Measurements from ENCODE around the gene HMBS. TPM values are rescaled to one million over a fixed set of nuclear protein-coding genes. Genes with fewer than 3 reads are reported as not detected.

Gene HMBS
- polyA plus RNA-seq, 1 donor, result 26.7 TPM

- DNase-seq, result no peak
Measured at GRCh38 chr11:119065369-119065768, 19.3 kb upstream of the HMBS start.

GRCh38 chr11:119067371-119068222 is 17.1 kb upstream of the HMBS start, which contains the start of gene VPS11:
Gene VPS11 (plus strand): TSS chr11:119067818. CDS start chr11:119067824, 6 bp downstream.
- peak; percentile 95 for DNase-seq

DNA sequence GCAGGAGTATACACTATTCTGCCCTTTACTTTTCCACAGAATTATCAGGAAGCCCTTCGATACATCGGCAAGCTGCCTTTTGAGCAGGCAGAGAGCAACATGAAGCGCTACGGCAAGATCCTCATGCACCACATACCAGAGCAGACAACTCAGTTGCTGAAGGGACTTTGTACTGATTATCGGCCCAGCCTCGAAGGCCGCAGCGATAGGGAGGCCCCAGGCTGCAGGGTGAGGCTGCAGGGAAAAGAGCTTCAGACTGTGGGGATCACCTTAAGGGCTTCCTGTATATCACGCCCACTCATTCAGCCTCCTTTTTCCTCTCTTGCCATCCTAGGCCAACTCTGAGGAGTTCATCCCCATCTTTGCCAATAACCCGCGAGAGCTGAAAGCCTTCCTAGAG is 6.8 kb upstream of the HMBS start:
- DNase-seq, result no peak

DNA sequence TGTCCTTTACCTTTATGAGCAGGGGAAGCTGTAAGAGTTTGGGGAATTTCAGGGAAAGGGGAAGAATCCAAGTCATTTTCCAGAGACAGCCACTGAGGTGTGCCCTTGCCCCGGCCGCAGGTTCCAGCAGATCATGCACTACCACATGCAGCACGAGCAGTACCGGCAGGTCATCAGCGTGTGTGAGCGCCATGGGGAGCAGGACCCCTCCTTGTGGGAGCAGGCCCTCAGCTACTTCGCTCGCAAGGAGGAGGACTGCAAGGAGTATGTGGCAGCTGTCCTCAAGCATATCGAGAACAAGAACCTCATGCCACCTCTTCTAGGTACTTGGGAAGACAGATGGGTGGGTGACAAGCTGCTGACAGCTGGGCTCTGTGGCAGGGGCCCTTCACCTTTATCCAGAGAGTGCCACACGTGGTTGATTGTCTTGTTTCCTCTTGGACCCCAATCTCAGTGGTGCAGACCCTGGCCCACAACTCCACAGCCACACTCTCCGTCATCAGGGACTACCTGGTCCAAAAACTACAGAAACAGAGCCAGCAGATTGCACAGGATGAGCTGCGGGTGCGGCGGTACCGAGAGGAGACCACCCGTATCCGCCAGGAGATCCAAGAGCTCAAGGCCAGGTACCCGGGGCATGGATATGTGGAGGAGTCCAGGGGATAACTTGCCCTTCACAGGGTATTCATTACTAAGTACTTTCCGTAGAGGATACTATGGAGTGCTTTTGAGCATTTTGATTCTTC is 5.8 kb upstream of the HMBS start:
- DNase-seq, result no peak

DNA sequence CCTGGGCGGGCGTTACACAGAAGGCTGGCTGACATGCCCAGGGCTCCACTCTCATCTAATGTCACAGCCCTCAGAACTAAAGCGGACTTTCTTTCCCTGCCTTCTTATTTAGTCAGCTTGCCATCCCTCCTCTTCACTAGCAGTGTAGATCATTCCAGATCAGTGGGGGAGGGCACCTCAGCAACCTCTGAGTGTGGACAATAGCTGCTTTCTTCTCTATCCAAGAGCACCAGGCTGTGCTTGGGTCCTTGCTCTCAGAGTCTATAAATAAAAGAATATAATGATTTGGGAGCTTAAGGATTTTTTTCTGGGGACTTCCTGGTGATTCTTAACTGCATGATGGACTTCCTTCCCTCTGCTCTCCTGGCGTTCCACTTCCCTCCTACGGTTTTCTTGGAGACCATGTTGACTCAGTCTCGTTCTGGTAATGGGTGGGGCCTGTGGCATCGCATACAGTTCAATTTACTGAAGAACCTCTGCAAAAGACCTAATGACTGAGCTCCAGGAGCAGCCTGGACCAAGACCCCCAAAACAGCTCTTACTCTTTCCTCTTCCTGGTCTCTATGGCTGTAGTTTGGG is 2.9 kb upstream of the HMBS start:
- no peak for DNase-seq

DNA sequence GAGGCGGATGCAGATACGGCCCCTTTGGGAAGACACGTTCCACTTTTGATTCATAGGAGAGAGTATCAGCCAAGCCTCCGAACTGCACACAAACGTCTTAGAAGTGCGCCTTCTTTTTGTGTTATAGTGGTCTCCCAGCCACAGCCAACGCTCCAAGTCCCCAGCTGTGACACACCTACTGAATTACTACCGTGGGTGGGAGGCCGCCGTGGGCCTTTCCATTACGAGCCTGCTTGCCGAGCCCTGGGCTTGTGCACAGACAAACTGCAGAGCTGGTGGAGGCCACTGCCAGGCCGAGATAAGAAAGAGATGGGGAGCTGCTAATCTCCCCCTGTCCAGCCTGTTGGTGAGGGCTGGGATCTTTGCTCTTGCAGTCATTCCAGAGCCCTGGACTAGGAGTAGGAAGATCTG is 761 bp downstream of the HMBS start:
- DNase-seq, result no peak

DNA sequence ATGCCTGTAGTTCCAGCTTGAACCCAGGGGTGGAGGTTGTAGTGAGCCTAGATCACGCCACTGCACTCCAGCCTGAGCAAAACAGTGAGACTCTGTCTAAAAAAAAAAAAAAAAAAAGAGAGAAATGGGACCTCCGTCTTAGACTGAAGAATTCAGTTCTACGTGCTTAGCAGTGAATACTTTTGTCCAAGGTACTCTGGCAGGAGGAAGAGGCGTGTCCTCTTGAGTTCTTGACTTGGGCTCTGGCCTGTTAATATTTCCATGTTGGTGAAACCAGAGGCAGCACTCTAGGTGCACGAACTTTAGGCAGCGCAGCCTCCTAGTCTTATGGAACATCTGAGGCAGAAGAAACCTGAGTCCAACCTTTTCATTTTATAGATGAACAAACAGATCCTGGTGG is 2.4 kb downstream of the HMBS start:
- no peak for DNase-seq

DNA sequence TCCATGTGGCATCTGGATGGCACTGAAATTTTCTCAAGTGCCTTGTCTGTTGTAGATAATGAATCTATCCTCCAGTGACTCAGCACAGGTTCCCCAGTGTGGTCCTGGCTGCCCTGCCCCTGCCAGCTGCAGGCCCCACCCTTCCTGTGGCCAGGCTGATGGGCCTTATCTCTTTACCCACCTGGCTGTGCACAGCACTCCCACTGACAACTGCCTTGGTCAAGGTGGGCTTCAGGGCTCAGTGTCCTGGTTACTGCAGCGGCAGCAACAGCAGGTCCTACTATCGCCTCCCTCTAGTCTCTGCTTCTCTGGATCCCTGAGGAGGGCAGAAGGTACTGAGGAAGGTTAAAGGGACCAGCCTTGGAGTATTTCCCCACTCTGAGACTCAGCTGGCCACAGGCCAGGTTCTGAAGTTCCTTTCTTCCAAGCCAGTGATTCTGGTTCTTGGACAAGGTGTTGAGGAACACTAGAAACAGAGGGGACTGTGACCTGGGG is 3.1 kb downstream of the HMBS start:
- DNase-seq, result no peak

DNA sequence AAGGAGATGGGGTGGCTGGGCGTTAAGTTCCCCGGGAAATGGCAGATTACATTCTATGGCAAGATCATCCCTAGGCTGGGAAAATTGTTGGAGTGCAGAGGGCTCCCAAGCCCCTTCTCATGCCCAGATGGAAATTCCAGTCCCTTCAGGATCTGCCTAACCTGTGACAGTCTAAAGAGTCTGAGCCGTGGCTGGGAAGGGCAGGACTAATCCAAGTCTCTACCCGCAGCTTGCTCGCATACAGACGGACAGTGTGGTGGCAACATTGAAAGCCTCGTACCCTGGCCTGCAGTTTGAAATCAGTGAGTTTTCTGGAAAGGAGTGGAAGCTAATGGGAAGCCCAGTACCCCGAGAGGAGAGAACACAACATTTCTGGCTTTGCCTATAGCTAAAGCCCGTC is 3.7 kb downstream of the HMBS start:
- no peak for DNase-seq

DNA sequence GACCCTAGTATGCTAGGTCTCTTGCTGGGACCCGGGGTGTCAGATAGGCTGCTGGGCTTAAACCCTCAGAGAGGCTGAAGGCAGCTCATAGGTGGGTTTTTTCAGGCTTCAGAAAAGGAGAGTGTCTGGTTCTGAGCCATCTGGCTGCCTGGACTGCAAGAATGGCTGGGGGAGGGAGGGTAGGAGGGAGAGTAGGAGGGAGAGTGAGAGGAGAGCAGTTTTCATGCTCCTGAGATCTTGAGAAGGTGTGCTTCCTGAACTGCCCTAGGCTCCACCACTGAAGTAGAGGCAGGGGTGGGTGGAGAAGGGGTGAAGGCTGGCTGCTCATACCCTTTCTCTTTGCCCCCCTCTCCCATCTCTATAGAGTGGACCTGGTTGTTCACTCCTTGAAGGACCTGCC is 4.6 kb downstream of the HMBS start:
- no peak for DNase-seq

DNA sequence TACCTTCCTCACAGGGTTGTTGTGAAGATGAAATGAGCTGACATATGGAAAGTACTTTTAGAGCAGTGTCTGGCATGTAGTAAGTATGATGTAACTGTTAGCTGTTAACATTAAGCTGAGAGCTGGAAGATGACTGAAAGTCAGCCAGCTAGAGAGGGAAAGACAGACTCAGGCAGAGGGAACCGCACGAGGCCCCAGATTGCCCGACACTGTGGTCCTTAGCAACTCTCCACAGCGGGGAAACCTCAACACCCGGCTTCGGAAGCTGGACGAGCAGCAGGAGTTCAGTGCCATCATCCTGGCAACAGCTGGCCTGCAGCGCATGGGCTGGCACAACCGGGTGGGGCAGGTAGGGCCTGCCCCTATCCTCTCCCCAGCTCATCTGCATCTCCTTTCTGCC is 6.5 kb downstream of the HMBS start:
- no peak for DNase-seq

- DNase-seq, result no peak
Measured at GRCh38 chr11:119091966-119092879, 7.5 kb downstream of the HMBS start.

DNA sequence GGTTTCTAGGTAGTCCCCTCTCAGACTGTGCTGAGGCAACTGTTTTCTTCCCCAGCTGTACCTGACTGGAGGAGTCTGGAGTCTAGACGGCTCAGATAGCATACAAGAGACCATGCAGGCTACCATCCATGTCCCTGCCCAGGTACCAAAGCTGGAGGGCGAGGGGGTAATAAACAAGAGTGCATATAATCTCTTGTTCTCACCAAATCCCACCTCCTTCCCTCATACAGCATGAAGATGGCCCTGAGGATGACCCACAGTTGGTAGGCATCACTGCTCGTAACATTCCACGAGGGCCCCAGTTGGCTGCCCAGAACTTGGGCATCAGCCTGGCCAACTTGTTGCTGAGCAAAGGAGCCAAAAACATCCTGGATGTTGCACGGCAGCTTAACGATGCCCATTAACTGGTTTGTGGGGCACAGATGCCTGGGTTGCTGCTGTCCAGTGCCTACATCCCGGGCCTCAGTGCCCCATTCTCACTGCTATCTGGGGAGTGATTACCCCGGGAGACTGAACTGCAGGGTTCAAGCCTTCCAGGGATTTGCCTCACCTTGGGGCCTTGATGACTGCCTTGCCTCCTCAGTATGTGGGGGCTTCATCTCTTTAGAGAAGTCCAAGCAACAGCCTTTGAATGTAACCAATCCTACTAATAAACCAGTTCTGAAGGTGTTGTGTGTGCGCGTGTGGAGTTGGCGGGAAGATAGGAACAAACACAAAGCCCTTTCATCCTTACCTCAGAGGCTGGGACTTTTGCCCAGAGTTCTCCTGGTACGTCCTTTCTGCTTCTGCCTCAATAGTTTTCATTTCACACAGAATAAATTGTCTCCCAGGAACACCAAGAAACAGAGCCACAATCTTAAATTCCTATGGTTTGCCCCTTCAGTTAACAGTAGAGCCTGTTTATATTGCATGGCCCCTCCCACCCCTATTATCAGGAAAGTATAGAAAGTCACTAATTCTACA is 8.5 kb downstream of the HMBS start:
- DNase-seq, result no peak

GRCh38 chr11:119093942-119094815 is 9.5 kb downstream of the HMBS start:
- no peak for DNase-seq

GRCh38 chr11:119094816-119095065 is 10.1 kb downstream of the HMBS start:
- DNase-seq, result peak; percentile 62

DNA sequence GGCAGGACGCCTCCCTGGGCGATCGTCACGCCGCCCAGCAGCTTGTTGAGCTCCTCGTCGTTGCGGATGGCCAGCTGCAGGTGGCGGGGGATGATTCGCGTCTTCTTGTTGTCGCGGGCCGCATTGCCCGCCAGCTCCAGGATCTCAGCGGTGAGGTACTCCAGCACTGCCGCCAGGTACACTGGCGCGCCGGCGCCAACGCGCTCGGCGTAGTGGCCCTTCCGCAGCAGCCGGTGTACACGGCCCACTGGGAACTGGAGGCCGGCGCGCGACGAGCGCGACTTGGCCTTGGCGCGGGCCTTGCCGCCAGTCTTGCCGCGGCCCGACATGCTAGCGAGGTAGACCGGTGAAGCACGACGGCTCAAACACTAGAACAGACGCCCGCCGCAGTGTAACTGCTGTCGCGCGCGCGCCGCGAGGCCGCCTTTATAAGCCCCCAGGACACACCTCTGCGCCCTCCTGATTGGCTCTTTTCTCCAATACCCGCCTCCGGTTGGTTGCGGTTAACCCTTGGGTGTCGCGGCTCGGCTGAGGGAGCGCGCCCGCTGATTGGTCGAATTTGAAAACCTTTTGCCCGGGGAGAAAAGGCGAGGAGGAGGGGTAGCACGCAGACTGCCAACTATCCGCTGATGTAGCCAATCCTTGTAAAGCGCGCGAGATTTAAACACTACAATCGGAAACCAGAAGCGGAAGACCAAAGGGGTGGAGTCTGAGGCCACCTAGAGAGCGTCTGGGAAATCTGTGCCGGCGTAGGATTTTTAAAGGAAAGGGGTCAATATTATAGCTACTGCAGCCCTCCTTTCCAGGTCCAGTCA is 10.6 kb downstream of the HMBS start:
- DNase-seq, result peak; percentile 99

GRCh38 chr11:119099711-119100110 is 15.0 kb downstream of the HMBS start:
- DNase-seq, result no peak

- DNase-seq, result no peak
Measured at GRCh38 chr11:119100246-119100970, 15.7 kb downstream of the HMBS start.

All from left kidney (tissue), 2 donors.